Cortex of kidney (tissue), 1 donor: ENCODE results near the gene KRTAP21-2.
"Not testable (repeated sequence)": the region's sequence is repeated elsewhere in the genome, so short reads cannot be mapped to it uniquely, and the experiment has no call there.

ENCODE experiments used
- DNase-seq: peaks from one replicate; lab custom pipeline; 2025; lab: John Stamatoyannopoulos, UW

The KRTAP21-2 gene

DNA sequence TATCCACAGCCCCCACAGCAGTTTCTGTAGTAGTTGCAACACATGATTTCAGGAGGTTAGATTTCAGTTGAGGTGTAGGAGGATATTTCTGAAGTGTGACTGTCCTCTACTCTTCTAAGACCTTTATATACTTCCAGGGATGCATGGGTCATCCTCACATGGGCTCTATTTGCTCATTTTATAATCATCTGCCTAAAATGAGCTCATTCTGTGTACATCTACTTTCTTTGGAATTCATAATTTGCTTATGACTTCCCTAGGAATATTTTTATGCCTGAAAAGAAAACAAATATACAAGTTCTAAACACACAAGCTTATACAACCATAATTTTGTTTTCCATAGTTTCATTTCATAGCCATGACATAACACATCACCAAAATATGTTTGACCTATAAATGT, at the start of gene KRTAP21-2:
TSS of gene KRTAP21-2 (minus strand) at position 101 of the 400 bp plus-strand sequence. CDS start at position 44, 57 bp downstream.
- no peak for DNase-seq

DNA sequence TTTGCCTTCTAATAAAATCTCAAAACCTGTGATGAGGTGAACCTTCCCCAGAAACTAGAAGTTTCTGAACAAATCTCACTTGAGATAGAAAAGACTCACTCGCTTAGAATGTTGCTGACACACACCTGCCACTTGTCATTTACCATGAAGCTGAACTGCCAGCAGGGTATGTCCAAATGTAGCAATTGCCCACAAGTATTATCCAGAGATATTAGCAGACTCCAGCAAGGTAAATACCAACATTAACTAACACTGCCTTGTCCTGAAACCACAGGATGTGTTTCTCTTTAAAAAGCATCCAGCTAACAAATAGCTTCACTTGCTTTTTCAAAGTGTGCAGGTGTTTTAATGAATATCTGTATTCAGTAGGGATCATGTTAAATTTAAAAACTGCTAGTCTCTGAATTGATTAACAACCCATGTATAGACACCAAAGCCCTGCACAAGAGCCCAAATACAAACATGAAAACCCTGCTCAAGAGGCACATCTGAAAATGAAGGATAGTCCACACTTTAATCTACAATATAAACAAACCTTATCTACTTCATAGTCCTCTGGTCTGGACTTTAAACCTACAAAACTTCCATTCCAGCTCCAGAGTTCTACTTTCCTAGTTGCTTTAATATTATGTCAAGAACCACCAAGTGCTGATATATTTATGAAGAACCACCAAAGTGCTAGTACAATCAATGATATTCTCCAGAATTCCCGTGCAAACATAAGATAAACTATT, 46.7 kb upstream of the KRTAP21-2 start:
- no peak for DNase-seq

DNA sequence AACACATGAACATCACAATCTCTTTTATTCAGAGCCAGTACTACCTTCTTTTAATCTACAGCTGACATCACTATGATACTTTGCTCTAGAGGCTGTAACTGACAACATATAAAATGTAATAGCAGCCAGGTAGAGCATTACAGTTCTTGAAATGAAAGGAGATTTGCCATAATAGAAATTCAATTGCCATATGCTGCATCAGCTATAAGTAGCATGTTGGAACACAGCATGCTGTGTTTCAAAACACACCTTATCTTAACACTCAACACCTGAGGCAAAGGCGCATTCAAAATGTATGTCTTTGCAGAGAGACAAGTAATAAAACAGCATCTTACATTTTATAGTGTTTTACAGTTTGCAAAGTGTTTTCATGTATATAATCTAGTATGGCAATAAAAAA, 32.2 kb upstream of the KRTAP21-2 start:
- DNase-seq, result no peak

DNA sequence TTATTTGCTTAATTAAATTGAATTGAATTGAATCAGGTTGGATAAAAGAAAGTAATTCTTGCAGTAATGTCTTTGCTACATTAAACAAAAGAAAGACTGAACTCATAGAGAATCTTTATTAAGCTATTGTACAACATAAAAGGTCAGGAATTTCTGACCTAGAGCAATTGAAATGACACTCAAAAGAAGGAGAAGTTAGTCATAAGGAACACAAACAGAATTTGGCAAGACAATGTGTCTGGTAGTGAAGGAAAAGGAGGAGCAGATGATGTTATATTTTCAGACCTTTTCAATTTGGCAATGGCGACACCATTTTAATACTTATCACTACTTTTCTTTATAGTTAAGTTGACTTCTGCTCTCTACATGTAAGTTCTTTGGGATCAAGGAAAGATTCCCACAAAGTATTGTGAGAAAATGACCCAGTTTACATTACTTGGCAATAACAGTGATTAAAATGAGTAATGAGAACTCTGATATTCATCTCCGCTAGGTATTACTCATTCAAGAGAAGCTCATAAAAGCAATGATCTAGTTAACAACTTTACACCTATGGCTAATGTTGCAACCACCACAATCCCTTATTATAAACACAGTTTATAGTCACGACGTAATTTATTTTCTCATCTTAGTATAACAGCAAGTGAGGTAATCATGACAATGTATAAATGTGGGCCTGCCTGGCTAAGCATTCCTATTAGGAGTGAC, 22.8 kb upstream of the KRTAP21-2 start:
- DNase-seq, result no peak

DNA sequence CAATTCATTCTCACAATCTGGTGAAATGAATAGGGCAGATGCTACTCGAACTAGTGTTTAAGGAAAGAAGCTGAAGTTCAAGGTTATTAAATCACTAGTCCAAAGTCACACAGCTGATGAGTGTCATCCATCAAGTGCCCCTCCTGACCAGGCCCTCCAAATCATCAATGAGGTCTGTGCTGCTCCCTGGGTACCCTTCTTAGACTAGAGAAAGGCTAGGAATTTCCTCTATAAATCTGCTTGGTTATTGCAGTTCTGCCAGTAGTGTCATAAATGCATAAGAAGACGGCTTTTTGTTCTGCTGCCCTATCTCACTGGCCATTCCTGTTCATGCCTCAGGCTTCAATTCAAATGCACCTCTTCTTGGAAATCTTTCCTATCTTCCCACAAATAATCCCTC, 13.7 kb upstream of the KRTAP21-2 start:
- DNase-seq, result no peak

DNA sequence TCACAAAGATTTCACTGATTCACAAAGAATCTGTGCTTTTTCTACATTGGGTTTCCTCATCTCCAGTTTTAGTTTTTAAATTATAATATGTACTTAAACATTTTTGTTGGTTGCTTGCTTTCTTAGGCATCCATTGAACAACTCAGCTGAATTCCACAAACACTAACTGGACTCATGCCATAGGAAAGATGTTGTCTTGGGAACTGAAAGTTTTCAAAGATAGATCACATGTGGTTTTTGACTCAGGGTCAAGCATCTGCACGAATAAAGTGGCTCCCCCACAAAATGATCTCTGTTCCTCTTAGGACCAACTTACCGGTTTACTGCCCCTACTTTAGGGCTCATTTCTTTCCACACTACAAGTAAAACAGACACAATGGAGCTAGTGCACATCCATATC, 11.2 kb upstream of the KRTAP21-2 start:
- DNase-seq, result no peak

DNA sequence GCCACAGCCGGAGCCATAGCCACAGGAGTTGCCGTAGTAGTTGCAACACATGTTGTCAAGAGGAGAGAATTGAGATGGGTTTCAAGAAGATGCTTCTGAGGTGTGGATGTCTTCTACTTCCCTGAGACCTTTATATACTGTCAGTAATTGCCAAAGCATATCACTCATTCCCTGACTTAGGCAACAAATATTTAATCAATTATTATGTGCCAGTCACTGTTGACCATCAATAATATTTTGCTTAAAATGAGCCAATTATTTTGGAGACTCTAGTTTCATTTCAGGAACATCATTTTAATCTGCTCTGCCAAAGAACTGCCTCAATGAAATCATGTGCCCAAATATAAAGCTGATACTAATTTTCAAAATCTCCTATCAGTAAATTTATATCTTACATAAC, 8.3 kb upstream of the KRTAP21-2 start, which contains the start of gene KRTAP21-1:
TSS of gene KRTAP21-1 (minus strand) at position 101 of the 400 bp plus-strand sequence. CDS start at position 51, 50 bp downstream.
- not testable (repeated sequence) for DNase-seq

DNA sequence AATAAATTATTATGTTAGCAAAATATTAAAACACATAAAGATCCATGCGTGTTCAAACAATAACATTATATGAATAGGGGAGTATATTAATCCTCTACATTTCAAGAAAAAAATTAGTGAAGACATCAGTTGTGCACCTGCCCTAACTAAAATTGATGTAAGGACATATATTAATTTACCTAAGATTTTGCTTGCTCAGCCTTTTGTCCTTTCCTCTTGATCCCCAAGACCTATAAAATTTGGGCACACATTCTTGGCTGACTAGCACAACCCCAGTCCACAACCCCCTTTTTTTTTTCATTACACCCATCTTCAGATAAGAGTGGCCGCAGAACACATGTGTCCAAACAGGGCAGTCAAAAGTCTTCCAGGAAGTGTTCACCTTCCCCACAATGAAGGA, 6.6 kb downstream of the KRTAP21-2 start:
- DNase-seq, result no peak

DNA sequence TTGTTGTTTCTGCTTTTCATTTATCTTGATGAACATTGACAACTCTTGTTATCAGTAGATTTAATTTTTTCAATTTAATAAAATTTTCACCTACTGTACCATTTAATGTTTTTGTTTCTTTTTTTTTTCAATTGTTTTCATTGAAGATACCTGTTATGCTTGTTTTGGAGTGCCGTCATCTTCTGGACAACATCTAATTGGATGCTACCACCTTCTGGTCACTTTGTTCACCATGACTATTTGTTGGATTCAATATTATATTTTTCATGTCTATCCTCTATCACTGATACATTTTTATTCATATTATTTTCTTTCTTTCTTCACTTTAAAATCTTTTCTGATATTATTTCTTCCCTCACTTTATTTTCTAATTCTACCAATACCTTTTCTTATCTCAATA, 14.0 kb downstream of the KRTAP21-2 start:
- DNase-seq, result no peak

DNA sequence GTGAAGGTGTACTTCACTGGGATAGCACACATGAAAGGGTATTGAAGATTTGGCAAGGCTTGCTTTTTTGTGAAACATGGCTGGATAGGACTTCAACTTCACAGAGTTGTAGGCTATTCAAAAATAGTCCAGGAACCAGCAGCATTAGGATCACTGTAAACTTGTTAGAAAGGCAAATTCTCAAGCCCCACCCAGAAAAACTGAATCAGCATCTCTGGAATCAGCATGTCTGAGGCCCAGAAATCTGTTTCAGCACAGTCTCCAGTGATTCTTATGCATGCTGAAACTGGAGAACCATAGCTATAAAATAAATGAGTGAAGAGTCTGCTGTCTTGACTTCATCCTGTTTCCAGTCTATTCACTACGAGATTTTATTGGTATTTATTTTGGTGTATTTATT, 20.3 kb downstream of the KRTAP21-2 start:
- DNase-seq, result no peak

DNA sequence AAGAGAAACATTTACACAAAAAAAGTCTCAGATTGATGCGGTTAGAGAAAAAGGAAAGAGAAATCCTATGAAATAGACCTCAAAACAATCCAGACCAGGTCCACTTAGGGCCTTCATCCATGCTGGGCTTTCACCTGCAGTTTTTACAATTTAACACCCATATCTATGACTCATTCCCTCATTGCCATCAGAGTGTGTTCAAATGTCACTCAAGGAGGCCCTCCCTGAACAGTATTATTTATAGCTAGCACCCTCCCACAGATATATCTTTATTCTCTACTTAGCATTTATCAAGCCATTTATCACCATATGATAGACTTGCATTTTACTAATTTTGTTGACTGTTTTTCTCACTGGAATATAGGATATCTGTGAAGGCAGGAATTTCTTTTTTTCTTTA, 27.7 kb downstream of the KRTAP21-2 start:
- DNase-seq, result no peak

DNA sequence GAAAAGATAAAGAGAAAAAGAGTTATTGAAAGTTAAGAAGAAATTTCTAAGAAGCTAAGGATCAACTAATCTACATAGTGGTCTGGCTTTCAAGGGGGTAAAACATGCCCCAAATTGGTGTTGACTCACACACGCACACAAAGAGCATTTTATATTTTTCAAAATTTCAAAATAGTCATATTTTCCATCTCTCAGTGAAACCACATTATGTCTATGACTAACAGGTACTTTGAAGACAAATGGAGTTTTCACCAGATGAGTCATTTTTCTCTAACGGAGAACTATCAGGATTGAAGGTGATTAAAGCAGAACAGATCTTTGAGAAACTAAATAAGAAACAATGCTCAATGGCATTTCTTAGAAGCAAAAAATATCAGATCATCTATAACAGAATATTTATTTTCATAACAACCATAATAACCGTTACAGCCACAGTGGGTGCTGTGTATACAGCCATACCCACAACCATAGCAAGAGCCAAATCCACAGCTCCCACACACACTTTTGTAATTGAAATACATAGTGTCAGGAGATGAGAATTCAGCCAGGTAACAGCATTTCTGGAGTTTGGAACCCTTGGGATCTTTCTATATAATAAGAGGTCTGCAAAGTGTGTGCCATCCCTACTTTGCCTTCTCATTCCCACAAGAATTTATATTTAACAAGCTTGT, 28.7 kb downstream of the KRTAP21-2 start, which contains the start of gene KRTAP21-3:
TSS of gene KRTAP21-3 (minus strand) at position 539 of the 671 bp plus-strand sequence. CDS start at position 521, 18 bp downstream.
- DNase-seq, result no peak

DNA sequence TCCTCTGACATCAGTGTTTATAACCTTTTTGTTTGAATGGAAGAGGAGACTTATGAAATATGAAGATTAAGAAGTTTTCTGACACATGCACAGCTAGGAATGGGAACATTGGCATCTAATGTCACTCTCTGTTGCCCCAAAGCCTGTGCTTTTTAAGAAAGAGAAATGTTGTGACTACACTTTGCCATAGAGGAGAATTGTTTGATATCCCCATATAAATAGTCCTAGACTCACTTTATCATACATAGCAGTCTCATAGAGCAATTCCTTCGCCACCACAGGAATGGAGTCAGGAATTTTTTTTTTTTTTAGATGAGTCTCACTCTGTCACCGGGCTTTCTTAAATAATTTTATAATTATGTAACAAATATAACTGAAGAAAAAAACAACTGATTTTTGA, 30.0 kb downstream of the KRTAP21-2 start:
- DNase-seq, result no peak

DNA sequence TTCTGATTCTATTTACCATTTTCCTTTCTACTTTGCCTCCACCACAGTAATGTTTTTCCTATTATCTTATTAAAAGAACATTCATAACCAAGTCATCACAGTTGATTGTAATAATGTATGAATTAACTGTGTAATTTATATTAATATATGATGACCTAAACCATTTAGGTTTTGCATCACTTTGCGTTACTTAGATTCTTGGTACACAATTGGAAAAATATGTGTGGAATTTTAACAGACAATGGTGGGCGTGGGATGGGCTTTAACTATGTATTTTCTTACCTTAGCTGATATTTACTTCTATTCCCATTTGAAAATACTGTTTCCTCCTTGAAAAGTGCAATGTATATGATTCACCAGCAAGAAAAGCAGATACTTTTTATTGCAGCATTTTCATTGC, 32.1 kb downstream of the KRTAP21-2 start:
- no peak for DNase-seq

DNA sequence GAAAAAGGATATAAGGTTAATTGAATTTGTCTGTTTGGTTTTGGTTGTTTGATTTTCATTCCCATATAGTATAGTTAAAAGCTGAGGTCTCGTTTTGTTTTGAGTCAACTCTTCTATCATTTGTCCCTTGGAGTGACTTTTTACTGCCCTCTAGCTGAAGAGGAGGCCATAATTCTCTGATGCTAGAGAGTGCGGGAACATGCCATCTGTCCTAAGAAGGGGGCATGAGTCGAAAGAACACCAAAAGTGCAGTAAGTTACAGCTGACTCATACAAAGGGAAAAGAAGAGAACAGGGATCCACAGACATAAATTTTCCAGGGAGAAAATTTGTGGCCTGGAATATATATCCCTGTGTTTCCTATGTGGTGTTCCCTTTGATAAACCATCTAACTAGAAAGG, 32.6 kb downstream of the KRTAP21-2 start:
- no peak for DNase-seq

DNA sequence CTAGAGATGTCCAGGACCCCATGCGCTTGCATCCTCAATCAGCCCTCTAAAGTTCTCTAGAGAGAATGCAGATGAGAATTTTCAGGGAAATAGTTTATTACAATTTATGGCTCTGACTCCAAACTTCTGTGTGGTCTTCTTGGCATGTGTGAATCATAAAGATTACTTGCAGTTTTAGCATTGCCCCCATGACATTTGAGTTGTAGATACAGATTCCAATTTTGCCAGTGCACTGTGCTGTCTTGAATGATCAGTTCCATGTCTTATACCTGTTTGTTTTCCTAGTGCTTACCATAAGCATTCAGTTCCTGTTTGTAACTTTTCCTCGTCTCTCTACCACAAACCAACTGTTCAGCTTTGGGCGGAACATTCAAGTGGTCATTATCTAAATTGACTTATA, 33.3 kb downstream of the KRTAP21-2 start:
- DNase-seq, result no peak

DNA sequence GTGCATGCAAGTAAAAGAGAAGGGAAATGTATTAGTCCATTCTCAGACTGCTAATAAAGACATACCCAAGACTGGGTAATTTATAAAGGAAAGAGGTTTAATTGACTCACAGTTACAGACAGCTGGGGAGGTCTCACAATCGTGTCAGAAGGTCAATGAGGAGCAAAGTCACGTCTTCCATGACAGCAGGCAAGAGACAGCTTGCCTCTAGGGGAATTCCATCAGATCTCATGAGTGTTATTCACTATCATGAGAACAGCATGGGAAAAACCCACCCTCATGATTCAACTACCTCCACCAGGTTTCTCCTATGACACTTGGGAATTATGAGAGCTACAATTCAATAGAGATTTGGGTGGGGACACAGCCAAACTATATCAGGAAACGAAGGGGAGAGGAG, 36.6 kb downstream of the KRTAP21-2 start:
- no peak for DNase-seq

DNA sequence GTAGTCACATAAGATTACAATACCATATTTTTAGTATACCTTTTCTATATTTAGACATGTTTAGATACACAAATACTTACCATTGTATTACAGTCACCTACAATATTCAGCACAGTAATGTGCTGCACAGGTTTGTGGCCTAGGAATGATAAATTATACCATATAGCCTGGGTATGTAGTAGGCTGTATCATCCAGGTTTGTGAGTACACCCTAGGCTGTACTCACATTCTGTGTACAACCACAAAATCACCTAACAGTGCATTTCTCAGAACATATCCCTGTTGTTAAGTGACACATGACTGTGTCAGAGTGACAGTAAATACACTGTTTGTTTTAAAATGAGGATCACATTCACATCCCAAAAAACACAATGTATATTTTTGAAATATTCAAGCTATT, 39.6 kb downstream of the KRTAP21-2 start:
- DNase-seq, result no peak
